ENCODE results near the gene NCOR1. TPM values are rescaled to one million over a fixed set of nuclear protein-coding genes. Genes with fewer than 3 reads are reported as not detected.

The NCOR1 gene
- total and polyA plus RNA-seq, 2 experiments from 2014 or later = 102 to 132 TPM

DNA sequence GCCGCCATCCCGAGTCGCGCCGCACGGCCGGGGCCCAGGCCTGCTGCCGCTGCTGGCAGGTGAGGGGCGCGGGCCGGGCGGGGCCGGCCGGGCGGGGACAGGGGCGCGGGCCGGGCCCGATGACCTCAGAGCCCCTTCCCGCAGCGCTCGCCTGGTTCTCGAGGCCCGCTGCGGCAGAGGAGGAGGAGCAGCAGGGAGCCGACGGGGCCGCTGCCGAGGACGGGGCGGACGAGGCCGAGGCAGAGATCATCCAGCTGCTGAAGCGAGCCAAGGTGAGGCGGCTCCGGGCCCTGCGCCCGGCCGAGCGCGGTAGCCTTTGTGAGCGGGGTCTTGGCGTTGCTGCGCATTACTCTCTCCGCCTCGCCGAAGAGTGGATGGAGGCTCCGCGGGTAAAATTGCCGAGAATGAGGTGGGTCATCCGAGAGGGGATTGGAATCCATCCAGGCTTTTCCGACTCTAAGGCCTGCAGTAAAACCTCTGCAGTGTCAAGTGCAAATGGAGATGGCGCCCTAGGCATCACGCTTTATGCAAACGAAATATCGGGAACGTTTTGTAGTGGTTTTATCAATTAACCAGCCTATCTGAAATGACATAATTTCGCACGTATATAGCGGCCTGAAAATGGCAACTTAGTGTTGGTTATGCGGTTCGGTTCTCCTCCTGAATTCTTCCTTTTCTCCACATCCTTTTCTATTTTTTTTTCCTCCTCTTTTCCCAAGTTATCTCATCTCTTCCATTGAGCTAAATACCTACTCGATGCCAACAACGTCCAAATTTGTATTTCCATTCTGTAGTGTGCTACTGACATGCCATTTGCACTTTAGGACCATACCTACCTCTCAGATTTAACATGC, 215.1 kb downstream of the NCOR1 start:
- Histone ChIP-seq H3K9me2 (ENCODE audit: insufficient read depth) (no peaks in the 10 kb centered on the region), H4K20me1 (replicated peaks; ENCODE audit: insufficient read depth) (peaks cover 22% of the 10 kb centered on the region), H3K27me3 (ENCODE audit: insufficient read depth) (no peaks in the 10 kb centered on the region), H3K4me2 (peak overlapping the region; percentile 98), H3K4me3 (peak overlapping the region; percentile 91), H3K36me3 (ENCODE audit: insufficient read depth) (peaks cover 39% of the 10 kb centered on the region), H3K27ac (ENCODE audit: low read depth) (peak overlapping the region; percentile 88), H2AFZ (peak overlapping the region; percentile 80; the same call in 1 of the 2 replicates), H3K4me1 (ENCODE audit: insufficient read depth) (peaks cover 12% of the 10 kb centered on the region), H3F3A (replicated peaks; ENCODE audit: low read depth) (no peaks in the 10 kb centered on the region; the same call in 1 of the 2 replicates), H3K79me2 (replicated peaks; ENCODE audit: insufficient read depth) (peaks cover 39% of the 10 kb centered on the region)
- peaks cover 6% of the 10 kb centered on the region for H3K9me3 Mint-ChIP-seq
- TF ChIP-seq POLR2AphosphoS5 (IDR thresholded peaks at IDR 0.05; ENCODE audit: low read depth) = no peak
- no peak for TF ChIP-seq ZNF114 (CRISPR knock-in tag; IDR thresholded peaks at IDR 0.05)
- TF ChIP-seq ETS1 (IDR thresholded peaks at IDR 0.05) = no peak
- TF ChIP-seq REST (IDR thresholded peaks at IDR 0.05; ENCODE audit: unreplicated experiment) = no peak
- TF ChIP-seq EZH2 (IDR thresholded peaks at IDR 0.05; ENCODE audit: low read depth, unreplicated experiment) = no peak
- TF ChIP-seq, protein P1, sequence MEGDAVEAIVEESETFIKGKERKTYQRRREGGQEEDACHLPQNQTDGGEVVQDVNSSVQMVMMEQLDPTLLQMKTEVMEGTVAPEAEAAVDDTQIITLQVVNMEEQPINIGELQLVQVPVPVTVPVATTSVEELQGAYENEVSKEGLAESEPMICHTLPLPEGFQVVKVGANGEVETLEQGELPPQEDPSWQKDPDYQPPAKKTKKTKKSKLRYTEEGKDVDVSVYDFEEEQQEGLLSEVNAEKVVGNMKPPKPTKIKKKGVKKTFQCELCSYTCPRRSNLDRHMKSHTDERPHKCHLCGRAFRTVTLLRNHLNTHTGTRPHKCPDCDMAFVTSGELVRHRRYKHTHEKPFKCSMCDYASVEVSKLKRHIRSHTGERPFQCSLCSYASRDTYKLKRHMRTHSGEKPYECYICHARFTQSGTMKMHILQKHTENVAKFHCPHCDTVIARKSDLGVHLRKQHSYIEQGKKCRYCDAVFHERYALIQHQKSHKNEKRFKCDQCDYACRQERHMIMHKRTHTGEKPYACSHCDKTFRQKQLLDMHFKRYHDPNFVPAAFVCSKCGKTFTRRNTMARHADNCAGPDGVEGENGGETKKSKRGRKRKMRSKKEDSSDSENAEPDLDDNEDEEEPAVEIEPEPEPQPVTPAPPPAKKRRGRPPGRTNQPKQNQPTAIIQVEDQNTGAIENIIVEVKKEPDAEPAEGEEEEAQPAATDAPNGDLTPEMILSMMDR (conservative IDR thresholded peaks at IDR 0.05; ENCODE audit: low read depth in 2 of 2) = no peak
- TF ChIP-seq ZNF331 (CRISPR knock-in tag; IDR thresholded peaks at IDR 0.05; ENCODE audit: low read depth) = no peak
- peak overlapping the region; percentile 79 for H3K27ac Mint-ChIP-seq
- peaks cover 4% of the 10 kb centered on the region for H3K27me3 Mint-ChIP-seq (ENCODE audit: insufficient read depth, low read depth, poor library complexity)
- peak overlapping the region; percentile 93 for H3K4me3 Mint-ChIP-seq
- H3K36me3 Mint-ChIP-seq (ENCODE audit: low read depth) = peaks cover 52% of the 10 kb centered on the region
- peak; percentile 73 for DNase-seq (ENCODE audit: low spot score)
- ATAC-seq = peak; percentile 66
- peaks cover 12% of the 10 kb centered on the region for H3K4me1 Mint-ChIP-seq

All from GM23338 (cell line).